Fibroblast of pulmonary artery (primary cell): ENCODE measurements around the gene SCTR.

Source experiments
- DNase-seq: peaks from one replicate; pipeline ENCODE4 v3.0.0-alpha.2; 2010; ENCODE audit warnings: low read depth
- H3K4me3 ChIP-seq: replicated peaks from 2 replicates; pipeline ENCODE4 v1.5.1; 2011; ENCODE audit warnings: low read depth, mild to moderate bottlenecking, control low read depth, low read length, moderate library complexity
- CTCF ChIP-seq: IDR thresholded peaks from 2 replicates; pipeline ENCODE4 v1.5.1; 2011; ENCODE audit warnings: mild to moderate bottlenecking, control low read depth, low read length, inconsistent platforms; ENCODE audit errors: missing control alignments

SCTR gene

GRCh38 chr2:119451336-119452050 lies 72.8 kb downstream of the SCTR start:
- DNase-seq: no peak
- no peak overlapping the region for H3K4me3 ChIP-seq
- TF ChIP-seq CTCF: no peak

- TF ChIP-seq CTCF: no peak
Measured at GRCh38 chr2:119449521-119449920, 74.8 kb downstream of the SCTR start.

GRCh38 chr2:119448427-119449141 lies 75.7 kb downstream of the SCTR start:
- no peak for DNase-seq
- H3K4me3 ChIP-seq: no peak overlapping the region
- no peak for TF ChIP-seq CTCF

More at GRCh38 chr2:119449521-119449920, 74.8 kb downstream of the SCTR start:
- no peak overlapping the region for H3K4me3 ChIP-seq
- no peak for DNase-seq

GRCh38 chr2:119446037-119446436 lies 78.2 kb downstream of the SCTR start:
- DNase-seq: no peak

GRCh38 chr2:119442850-119443249 lies 81.4 kb downstream of the SCTR start:
- DNase-seq: no peak
- TF ChIP-seq CTCF: no peak
- no peak overlapping the region for H3K4me3 ChIP-seq

More at GRCh38 chr2:119446037-119446436, 78.2 kb downstream of the SCTR start:
- no peak overlapping the region for H3K4me3 ChIP-seq
- no peak for TF ChIP-seq CTCF

- no peak for TF ChIP-seq CTCF
- H3K4me3 ChIP-seq: no peak overlapping the region
- DNase-seq: no peak
Measured at GRCh38 chr2:119442226-119442619, 82.1 kb downstream of the SCTR start.
